Activated naive CD8-positive, alpha-beta T cell treated with anti-CD3 and anti-CD28 coated beads, Interleukin-2, amount 50 U/mL, for 24 hours (primary cell): ENCODE data around the gene PRDX1.
"Not testable (repeated sequence)": the region's sequence is repeated elsewhere in the genome, so short reads cannot be mapped to it uniquely, and the experiment has no call there.

ENCODE experiments used
- ATAC-seq: fragments of 150-1000 bp; cut with Tn5 transposase; one replicate; pipeline ENCODE4 v1.10.0; 2021
- DNase-seq: peaks from one replicate; pipeline ENCODE4 v3.0.0; 2021
- H3K27ac Mint-ChIP-seq: one replicate; pipeline ENCODE4 v1.8.0; 2021; ENCODE audit warnings: mild to moderate bottlenecking, mixed read lengths
- H3K27me3 Mint-ChIP-seq: one replicate; pipeline ENCODE4 v1.8.0; 2021; ENCODE audit warnings: mixed read lengths
- H3K36me3 Mint-ChIP-seq: one replicate; pipeline ENCODE4 v1.8.0; 2021; ENCODE audit warnings: low read depth, mixed read lengths
- H3K4me1 Mint-ChIP-seq: one replicate; pipeline ENCODE4 v1.8.0; 2021; ENCODE audit warnings: mixed read lengths
- H3K4me3 Mint-ChIP-seq: one replicate; pipeline ENCODE4 v1.8.0; 2021; ENCODE audit warnings: mild to moderate bottlenecking, moderate library complexity, mixed read lengths
- H3K9me3 Mint-ChIP-seq: one replicate; pipeline ENCODE4 v1.8.0; 2021; ENCODE audit warnings: mixed read lengths

Gene PRDX1

DNA sequence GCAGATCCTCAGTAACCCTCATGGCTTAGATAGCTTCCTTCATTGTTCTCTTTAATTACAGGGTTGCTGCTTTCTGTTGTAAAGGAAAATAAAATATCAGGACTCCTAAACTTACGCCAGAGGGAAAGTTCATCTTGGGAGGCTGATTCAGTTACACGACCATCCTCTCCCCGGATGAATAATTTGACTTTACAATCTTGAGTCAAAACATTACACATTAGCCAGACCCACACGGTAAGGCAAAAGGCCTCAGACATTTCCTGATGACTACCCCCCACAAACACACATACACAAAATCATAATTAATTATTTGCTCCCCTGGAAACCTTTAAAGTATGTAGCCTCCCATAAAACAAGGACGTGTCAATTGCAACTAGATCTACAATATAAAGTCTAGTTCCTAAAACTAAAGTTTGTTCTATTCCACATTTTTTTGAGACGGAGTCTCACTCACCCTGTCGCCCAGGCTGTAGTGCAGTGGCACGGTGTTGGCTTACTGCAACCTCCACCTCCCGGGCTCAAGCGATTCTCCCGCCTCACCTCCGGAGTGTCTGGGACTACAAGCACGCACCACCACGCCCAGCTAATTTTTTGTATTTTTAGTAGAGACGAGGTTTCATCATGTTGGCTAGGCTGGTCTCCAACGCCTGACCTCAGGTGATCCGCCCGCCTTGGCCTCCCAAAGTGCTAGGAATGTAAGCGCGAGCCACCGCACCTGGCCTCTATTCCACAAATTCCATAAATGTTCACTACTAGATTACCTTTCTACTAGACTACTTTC is 830 bp upstream of the PRDX1 start:
- peak; percentile 55 for ATAC-seq
- peaks cover 25% of the 10 kb centered on the region for H3K36me3 Mint-ChIP-seq
- no peak for DNase-seq
- peak overlapping the region; percentile 96 for H3K27ac Mint-ChIP-seq
- H3K9me3 Mint-ChIP-seq: no peaks in the 10 kb centered on the region
- peaks cover 51% of the 10 kb centered on the region for H3K4me1 Mint-ChIP-seq
- H3K27me3 Mint-ChIP-seq: peaks cover 10% of the 10 kb centered on the region
- H3K4me3 Mint-ChIP-seq: peak overlapping the region; percentile 94

DNA sequence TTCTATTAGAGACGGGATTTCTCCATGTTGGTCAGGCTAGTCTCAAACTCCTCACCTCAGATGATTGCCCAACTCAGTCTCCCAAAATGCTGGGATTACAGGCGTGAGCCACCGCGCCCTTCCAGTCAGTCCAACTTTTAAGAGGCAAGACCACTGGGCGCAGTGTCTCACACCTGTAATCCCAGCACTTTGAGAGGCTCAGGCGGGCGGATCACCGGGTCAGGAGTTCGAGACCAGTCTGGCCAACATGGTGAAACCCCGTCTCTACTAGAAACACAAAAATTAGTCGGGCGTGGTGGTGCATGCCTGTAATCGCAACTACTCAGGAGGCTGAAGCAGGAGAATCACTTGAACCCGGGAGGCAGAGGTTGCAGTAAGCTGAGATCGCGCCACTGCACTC is 1.9 kb downstream of the PRDX1 start:
- peaks cover 71% of the 10 kb centered on the region for H3K4me1 Mint-ChIP-seq
- DNase-seq, H3K27me3 Mint-ChIP-seq, H3K9me3 Mint-ChIP-seq, ATAC-seq: not testable (repeated sequence)
- peak overlapping the region; percentile 82 for H3K27ac Mint-ChIP-seq
- H3K4me3 Mint-ChIP-seq: peak overlapping the region; percentile 94
- peaks cover 51% of the 10 kb centered on the region for H3K36me3 Mint-ChIP-seq

DNA sequence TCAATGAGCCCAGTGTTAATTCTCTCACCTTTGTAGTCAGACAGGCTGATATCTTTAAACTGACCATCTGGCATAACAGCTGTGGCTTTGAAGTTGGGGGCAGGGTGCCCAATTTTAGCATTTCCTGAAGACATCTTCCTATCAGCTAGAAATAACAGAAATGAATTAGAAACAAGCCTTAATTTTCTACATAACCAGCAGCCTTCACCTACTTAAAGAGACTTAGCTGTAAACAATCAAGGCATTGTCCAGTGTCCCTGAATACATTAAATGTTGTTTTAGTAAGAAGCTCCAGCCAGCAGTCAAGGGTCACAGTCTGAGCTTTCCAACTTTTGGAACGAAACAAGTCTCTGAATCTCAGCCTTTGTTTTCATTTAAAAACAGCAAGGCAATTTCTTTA is 2.8 kb downstream of the PRDX1 start:
- peaks cover 67% of the 10 kb centered on the region for H3K4me1 Mint-ChIP-seq

DNA sequence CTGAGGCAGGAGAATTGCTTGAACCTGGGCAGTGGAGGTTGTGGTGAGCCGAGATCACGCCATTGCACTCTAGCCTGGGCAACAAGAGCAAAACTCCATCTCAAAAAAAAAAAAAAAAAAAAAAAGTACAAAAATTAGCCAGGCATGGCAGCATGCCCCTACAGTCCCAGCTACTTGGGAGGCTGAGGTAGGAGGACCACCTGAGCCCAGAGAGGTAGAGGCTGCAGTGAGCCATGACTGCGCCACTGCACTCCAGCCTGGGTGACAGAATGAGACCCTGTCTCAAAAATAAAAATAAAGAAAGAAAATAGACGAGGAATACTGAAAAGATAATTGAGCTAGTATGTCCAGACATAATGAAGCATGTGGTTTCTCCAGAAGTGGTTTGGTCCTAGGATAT is 3.3 kb downstream of the PRDX1 start:
- Mint-ChIP-seq H3K4me1 (peaks cover 62% of the 10 kb centered on the region), H3K4me3 (peak overlapping the region; percentile 94), H3K36me3 (peaks cover 65% of the 10 kb centered on the region), H3K27ac (peak overlapping the region; percentile 1)
- not testable (repeated sequence) for DNase-seq, ATAC-seq, H3K27me3 Mint-ChIP-seq, H3K9me3 Mint-ChIP-seq

More for the DNA sequence above, 2.8 kb downstream of the PRDX1 start:
- ATAC-seq (no peak), DNase-seq (no peak)
- Mint-ChIP-seq H3K36me3 (peaks cover 59% of the 10 kb centered on the region), H3K4me3 (peak overlapping the region; percentile 94), H3K9me3 (no peaks in the 10 kb centered on the region), H3K27me3 (peaks cover 3% of the 10 kb centered on the region), H3K27ac (peak overlapping the region; percentile 1)

DNA sequence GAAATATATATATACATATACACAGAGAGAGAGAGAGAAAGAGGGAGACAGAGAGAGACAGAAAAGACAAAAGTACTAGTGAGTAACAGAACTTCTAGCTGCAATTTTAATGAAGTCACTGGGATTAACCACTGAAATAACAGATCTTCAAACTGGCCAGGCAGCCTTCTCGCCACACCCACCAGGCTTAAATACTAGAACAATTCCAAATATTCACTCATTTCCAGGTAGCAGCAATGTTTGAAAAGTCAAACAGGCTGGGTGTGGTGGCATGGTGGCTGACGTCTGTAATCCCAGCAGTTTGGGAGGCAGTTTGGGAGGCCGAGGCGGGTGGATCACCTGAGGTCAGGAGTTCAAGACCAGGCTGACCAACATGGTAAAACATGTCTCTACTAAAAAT is 5.2 kb downstream of the PRDX1 start:
- Mint-ChIP-seq H3K27me3 (no peaks in the 10 kb centered on the region), H3K4me3 (no peak overlapping the region), H3K36me3 (peaks cover 76% of the 10 kb centered on the region), H3K27ac (peak overlapping the region; percentile 74), H3K4me1 (peaks cover 45% of the 10 kb centered on the region), H3K9me3 (no peaks in the 10 kb centered on the region)
- DNase-seq: no peak
- no peak for ATAC-seq

DNA sequence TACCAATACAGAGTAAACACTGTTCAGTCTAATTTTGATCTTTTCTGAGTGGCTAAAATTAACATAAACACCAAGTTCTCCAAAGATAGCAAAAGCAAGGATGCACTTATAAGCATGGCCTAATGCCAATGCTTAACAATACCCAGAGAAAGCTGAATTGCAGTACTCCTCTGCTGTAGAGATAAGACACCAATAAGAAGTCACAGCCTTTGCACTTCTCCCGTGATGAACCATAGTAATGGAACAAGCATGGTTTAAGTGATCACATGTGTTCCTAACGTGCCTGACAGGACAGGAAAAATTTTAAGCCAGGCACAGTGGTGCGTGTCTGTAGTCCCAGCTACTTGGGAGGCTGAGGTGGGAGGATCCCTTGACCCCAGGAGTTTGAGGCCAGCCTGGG is 5.6 kb downstream of the PRDX1 start:
- H3K27me3 Mint-ChIP-seq: no peaks in the 10 kb centered on the region
- peak overlapping the region; percentile 74 for H3K27ac Mint-ChIP-seq
- H3K36me3 Mint-ChIP-seq: peaks cover 78% of the 10 kb centered on the region
- H3K4me3 Mint-ChIP-seq: no peak overlapping the region
- no peak for DNase-seq
- H3K4me1 Mint-ChIP-seq: peaks cover 45% of the 10 kb centered on the region
- ATAC-seq: no peak
- H3K9me3 Mint-ChIP-seq: no peaks in the 10 kb centered on the region

DNA sequence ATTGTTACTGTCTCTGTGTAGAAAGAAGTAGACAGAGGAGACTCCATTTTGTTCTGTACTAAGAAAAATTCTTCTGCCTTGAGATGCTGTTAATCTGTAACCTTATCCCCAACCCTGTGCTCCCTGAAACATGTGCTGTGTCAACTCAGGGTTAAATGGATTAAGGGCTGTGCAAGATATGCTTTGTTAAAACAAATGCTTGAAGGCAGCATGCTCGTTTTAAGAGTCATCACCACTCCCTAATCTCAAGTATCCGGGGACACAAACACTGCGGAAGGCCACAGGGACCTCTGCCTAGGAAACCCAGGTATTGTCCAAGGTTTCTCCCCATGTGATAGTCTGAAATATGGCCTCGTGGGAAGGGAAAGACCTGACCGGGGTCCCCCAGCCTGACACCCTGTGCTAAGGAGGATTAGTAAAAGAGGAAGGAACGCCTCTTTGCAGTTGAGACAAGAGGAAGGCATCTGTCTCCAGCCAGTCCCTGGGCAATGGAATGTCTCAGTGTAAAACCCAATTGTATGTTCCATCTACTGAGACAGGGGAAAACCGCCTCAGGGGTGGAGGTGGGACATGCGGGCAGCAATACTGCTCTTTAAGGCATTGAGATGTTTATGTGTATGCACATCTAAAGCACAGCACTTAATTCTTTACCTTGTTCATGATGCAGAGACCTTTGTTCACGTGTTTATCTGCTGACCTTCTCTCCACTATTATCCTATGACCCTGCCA is 8.0 kb downstream of the PRDX1 start:
- not testable (repeated sequence) for H3K4me3 Mint-ChIP-seq, DNase-seq, H3K27me3 Mint-ChIP-seq, H3K9me3 Mint-ChIP-seq, ATAC-seq
- Mint-ChIP-seq H3K27ac (peak overlapping the region; percentile 51), H3K36me3 (peaks cover 77% of the 10 kb centered on the region), H3K4me1 (peaks cover 29% of the 10 kb centered on the region)

DNA sequence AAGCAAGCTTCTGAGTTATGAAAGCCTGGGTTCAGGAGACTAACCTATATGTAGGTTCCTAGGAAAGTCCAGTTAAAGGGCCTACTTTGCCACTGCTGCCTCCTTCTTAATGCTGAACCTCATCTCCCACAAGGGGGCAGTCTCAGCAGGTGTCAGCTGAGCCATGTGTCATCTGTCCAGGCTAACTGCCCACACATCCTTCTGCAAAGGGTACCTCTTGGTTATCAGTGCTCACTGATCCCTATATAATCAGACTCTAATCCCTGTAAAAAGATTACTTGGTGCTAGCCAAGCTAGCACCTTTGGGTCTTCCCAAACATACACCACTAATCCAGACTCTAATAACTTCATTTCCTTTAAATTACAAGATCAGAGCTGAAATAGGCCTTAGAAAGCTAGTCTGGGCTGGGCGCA is 9.0 kb downstream of the PRDX1 start:
- H3K27me3 Mint-ChIP-seq: no peaks in the 10 kb centered on the region
- peak overlapping the region; percentile 26 for H3K27ac Mint-ChIP-seq
- H3K4me3 Mint-ChIP-seq: no peak overlapping the region
- DNase-seq (peak; percentile 69), ATAC-seq (peak; percentile 73)
- no peaks in the 10 kb centered on the region for H3K9me3 Mint-ChIP-seq
- H3K4me1 Mint-ChIP-seq: peaks cover 24% of the 10 kb centered on the region
- H3K36me3 Mint-ChIP-seq: peaks cover 80% of the 10 kb centered on the region

DNA sequence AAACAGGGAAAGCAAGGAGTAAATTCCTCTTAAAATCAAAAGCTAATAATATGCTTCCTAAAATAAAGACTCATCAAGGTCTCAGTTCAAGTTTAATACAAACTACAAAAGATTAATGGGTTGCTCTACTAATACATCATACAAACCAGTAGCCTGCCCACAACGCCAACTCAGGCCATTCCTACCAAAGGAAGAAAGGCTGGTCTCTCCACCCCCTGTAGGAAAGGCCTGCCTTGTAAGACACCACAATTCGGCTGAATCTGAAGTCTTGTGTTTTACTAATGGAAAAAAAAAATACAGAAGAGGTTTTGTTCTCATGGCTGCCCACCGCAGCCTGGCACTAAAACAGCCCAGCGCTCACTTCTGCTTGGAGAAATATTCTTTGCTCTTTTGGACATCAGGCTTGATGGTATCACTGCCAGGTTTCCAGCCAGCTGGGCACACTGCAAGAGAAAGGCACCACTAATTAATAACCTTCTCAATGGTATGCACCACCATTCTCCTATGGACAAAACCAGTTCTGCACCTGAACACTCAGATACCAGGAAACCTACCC is 10.6 kb downstream of the PRDX1 start:
- Mint-ChIP-seq H3K9me3 (no peaks in the 10 kb centered on the region), H3K36me3 (peaks cover 69% of the 10 kb centered on the region), H3K27ac (peak overlapping the region; percentile 1), H3K4me3 (no peak overlapping the region), H3K4me1 (peaks cover 12% of the 10 kb centered on the region), H3K27me3 (no peaks in the 10 kb centered on the region)
- ATAC-seq: no peak
- no peak for DNase-seq

DNA sequence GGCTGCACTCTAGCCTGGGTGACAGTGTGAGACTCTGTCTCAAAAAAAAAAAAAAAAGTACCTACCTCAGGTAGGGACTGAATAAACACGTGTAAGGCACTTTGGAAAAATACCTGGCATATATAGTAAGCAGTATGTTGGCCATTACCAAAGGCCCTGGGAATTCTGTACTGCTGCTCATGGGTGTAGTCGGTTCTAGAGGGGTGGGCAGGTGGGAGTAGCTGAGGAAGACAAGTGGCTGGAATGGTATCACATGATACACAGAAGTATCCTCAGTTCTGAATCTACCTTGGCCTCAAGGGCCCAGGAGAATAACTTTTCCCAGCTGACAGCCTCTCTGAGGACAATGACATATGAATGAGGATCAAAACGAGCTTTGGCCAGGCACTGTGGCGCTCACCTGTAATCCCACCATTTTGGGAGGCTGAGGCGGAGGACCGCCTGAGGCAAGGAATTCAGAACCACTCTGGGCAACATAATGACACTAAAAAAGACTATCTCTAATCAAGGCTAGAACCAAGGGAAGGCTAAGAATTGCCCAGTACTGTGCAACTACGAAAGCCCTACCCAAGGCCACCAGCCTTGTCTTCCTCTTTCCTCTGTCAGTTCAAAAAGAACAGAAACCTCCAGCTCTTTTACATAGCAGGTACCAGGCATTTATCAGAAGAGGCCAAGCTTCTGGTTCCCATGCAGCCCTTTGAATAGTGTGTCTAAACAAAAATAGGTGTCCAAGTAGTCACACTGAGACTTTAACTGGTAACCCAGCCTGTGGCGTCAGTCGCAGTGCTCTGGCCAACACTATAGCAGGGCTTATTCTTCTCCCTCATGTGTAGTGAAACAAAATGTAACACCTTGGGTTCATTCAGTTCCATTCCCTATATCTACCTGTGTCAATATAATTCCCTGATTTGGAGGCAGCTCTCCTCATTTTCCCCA is 11.4 kb downstream of the PRDX1 start:
- no peak for ATAC-seq
- Mint-ChIP-seq H3K36me3 (peaks cover 62% of the 10 kb centered on the region), H3K4me1 (peaks cover 6% of the 10 kb centered on the region), H3K4me3 (no peak overlapping the region), H3K27ac (peak overlapping the region; percentile 12), H3K9me3 (no peaks in the 10 kb centered on the region), H3K27me3 (no peaks in the 10 kb centered on the region)
- no peak for DNase-seq

DNA sequence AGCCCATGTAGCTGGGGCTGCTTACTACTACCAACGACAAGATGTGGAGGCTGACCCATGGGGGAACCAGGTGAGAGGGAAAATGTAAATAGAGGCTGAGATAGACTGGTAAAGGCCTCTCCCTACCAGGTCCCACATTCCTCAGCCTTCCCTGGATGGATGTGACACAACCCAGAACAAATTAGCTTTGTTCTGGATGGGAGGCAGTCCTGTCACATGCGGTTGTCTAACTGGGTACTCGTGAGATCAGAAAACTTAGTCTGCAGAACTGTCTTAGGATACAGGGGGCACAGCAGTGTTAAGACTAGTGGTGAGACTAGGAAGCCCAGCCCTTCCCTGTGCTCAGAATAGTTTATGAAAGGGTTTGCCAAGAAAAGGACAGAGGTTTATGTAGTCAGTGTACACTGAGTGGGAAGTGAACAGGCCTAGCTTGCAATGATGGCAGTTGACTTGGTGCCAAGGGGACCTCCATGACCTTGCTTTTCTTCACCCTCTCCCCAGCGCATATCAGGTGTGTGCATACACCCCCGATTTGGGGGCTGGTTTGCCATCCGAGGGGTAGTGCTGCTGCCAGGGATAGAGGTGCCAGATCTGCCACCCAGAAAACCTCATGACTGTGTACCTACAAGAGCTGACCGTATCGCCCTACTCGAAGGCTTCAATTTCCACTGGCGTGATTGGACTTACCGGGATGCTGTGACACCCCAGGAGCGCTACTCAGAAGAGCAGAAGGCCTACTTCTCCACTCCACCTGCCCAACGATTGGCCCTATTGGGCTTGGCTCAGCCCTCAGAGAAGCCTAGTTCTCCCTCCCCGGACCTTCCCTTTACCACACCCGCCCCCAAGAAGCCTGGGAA is 13.2 kb downstream of the PRDX1 start:
- Mint-ChIP-seq H3K27ac (no peak overlapping the region), H3K27me3 (no peaks in the 10 kb centered on the region), H3K4me1 (peaks cover 2% of the 10 kb centered on the region), H3K36me3 (peaks cover 44% of the 10 kb centered on the region), H3K4me3 (no peak overlapping the region), H3K9me3 (no peaks in the 10 kb centered on the region)
- DNase-seq (no peak), ATAC-seq (peak; percentile 39)

DNA sequence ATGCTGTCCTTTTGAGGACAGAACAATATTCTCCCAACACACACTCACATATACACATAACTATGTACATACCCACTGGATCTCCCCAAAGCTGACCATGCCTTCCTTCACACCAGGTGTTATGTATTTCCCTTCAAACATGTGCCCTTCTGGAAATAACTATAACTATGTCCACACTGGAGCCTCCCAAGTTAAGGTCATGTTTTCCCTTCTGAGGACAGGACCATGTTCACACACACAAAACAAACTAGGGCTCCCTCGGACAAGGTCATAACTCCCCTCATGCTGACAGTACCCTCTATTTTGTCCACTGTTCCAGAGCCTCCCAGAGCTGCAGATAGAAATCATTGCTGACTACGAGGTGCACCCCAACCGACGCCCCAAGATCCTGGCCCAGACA is 13.8 kb downstream of the PRDX1 start:
- Mint-ChIP-seq H3K27ac (peak overlapping the region; percentile 66), H3K4me1 (peaks cover 2% of the 10 kb centered on the region), H3K4me3 (no peak overlapping the region), H3K27me3 (no peaks in the 10 kb centered on the region), H3K36me3 (peaks cover 38% of the 10 kb centered on the region), H3K9me3 (no peaks in the 10 kb centered on the region)
- ATAC-seq (peak; percentile 3), DNase-seq (no peak)

DNA sequence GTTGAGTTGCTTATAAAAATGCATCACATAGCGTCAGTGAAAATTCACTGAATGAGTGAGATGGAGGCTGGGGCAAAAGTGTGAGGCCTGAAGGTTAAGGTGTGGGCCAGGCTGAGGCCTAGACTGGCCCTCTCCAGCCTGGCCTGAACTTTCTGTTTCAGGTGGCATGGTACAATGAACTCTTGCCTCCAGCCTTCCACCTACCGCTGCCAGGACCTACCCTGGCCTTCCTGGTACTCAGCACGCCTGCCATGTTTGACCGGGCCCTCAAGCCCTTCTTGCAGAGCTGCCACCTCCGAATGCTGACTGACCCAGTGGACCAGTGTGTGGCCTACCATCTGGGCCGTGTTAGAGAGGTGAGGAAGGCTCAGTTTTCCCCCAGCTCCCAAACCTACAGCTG is 14.5 kb downstream of the PRDX1 start:
- peak overlapping the region; percentile 66 for H3K27ac Mint-ChIP-seq
- ATAC-seq: no peak

More for the DNA sequence above, 14.5 kb downstream of the PRDX1 start:
- DNase-seq: no peak
- Mint-ChIP-seq H3K36me3 (peaks cover 33% of the 10 kb centered on the region), H3K27me3 (no peaks in the 10 kb centered on the region), H3K4me1 (no peaks in the 10 kb centered on the region), H3K9me3 (no peaks in the 10 kb centered on the region), H3K4me3 (no peak overlapping the region)
